HG03457 (cell line): ENCODE measurements around the gene OR11L1.

Experiments
- ATAC-seq: cut with Tn5 transposase; IDR thresholded peaks from one replicate; pipeline ENCODE4 v1.9.1; 2021; ENCODE audit warnings: moderate number of reproducible peaks; ENCODE audit not compliant: unreplicated experiment

OR11L1 gene

GRCh38 chr1:247812637-247813036 lies 29.1 kb downstream of the OR11L1 start:
- no peak for ATAC-seq

GRCh38 chr1:247797518-247797917 lies 44.2 kb downstream of the OR11L1 start:
- no peak for ATAC-seq
